HEK293 (cell line): ENCODE results near the gene MRPS18A.
A peak's percentile ranks its signal among the peaks of the same experiment; 100 is the strongest.

Experiments used
- CTCF ChIA-PET: fragments of 350-600 bp; formaldehyde crosslinking; extraction: SDS; loops from one replicate; lab custom pipeline; 2021; ENCODE audit warnings: antibody characterized with exemption; lab: Yijun Ruan, JAX
- POLR2A ChIA-PET: fragments of 300-600 bp; formaldehyde crosslinking; extraction: SDS; loops from one replicate; lab custom pipeline; 2020; ENCODE audit warnings: antibody characterized with exemption, inconsistent platforms; lab: Yijun Ruan, JAX
- H3K27ac ChIP-seq: fragments of 200-500 bp; sonication (Bioruptor generic); 2 replicates; pipeline ENCODE4 v1.5.1; 2014; ENCODE audit warnings: low read depth, low read length, control low read depth, inconsistent platforms; ENCODE audit errors: extremely low read depth
- H3K36me3 ChIP-seq, 2 experiments: fragments of 200-500 bp in 1 of 2; sonication (Bioruptor generic) in 1 of 2; 1 replicate in 1 of 2; 2 replicates in 1 of 2; pipeline ENCODE4 v1.5.1; 2014 to 2017; ENCODE audit warnings: inconsistent platforms in 2 of 2, low read length in 2 of 2; ENCODE audit not compliant: control insufficient read depth in 2 of 2, insufficient read depth in 1 of 2
- H3K4me1 ChIP-seq: fragments of 200-500 bp; sonication (Bioruptor generic); 2 replicates; pipeline ENCODE4 v1.5.1; 2014; ENCODE audit warnings: mild to moderate bottlenecking, low read length, inconsistent platforms; ENCODE audit not compliant: control insufficient read depth, insufficient read depth
- H3K4me3 ChIP-seq: 2 replicates; pipeline ENCODE4 v1.5.1; 2011; ENCODE audit warnings: low read depth, mild to moderate bottlenecking, control low read depth, low read length, moderate library complexity
- H3K9me3 ChIP-seq: fragments of 200-500 bp; sonication (Bioruptor generic); 2 replicates; pipeline ENCODE4 v1.5.1; 2014; ENCODE audit warnings: low read depth, low read length, inconsistent platforms; ENCODE audit not compliant: control insufficient read depth, insufficient read depth
- EGR2 ChIP-seq: fragments of 450-650 bp; formaldehyde crosslinking; IDR thresholded peaks from 2 replicates; pipeline ENCODE4 v1.5.1; 2016; ENCODE audit warnings: low read depth, missing biosample characterization, missing genetic modification characterization
- GLI2 ChIP-seq: fragments of 450-650 bp; formaldehyde crosslinking; IDR thresholded peaks from 2 replicates; pipeline ENCODE4; 2017; ENCODE audit warnings: missing biosample characterization, missing genetic modification characterization, low read depth, borderline replicate concordance
- GLIS2 ChIP-seq: fragments of 450-650 bp; formaldehyde crosslinking; IDR thresholded peaks from 2 replicates; pipeline ENCODE4 v1.5.1; 2016; ENCODE audit warnings: missing biosample characterization, missing genetic modification characterization
- KLF1 ChIP-seq: fragments of 450-650 bp; formaldehyde crosslinking; IDR thresholded peaks from 2 replicates; pipeline ENCODE4 v1.5.1; 2016; ENCODE audit warnings: missing biosample characterization, missing genetic modification characterization
- KLF8 ChIP-seq: fragments of 450-650 bp; formaldehyde crosslinking; IDR thresholded peaks from 2 replicates; pipeline ENCODE4 v1.5.1; 2016; ENCODE audit warnings: missing biosample characterization, missing genetic modification characterization
- KLF9 ChIP-seq: fragments of 450-650 bp; formaldehyde crosslinking; IDR thresholded peaks from 2 replicates; pipeline ENCODE4 v1.5.1; 2016; ENCODE audit warnings: missing biosample characterization, missing genetic modification characterization, low read depth
- MYNN ChIP-seq: fragments of 450-650 bp; formaldehyde crosslinking; IDR thresholded peaks from 2 replicates; pipeline ENCODE4 v1.5.1; 2016; ENCODE audit warnings: missing biosample characterization, missing genetic modification characterization, borderline replicate concordance
- PATZ1 ChIP-seq: fragments of 450-650 bp; formaldehyde crosslinking; IDR thresholded peaks from 2 replicates; pipeline ENCODE4 v1.5.1; 2016; ENCODE audit warnings: missing biosample characterization, missing genetic modification characterization
- PRDM1 ChIP-seq: fragments of 450-650 bp; formaldehyde crosslinking; IDR thresholded peaks from 2 replicates; pipeline ENCODE4; 2016; ENCODE audit warnings: missing biosample characterization, missing genetic modification characterization
- SP2 ChIP-seq: fragments of 450-650 bp; formaldehyde crosslinking; IDR thresholded peaks from 2 replicates; pipeline ENCODE4 v1.5.1; 2016; ENCODE audit warnings: missing biosample characterization, missing genetic modification characterization
- SP3 ChIP-seq: fragments of 450-650 bp; formaldehyde crosslinking; IDR thresholded peaks from 2 replicates; pipeline ENCODE4 v1.5.1; 2016; ENCODE audit warnings: missing biosample characterization, missing genetic modification characterization
- WT1 ChIP-seq: fragments of 450-650 bp; formaldehyde crosslinking; IDR thresholded peaks from 2 replicates; pipeline ENCODE4 v1.5.1; 2016; ENCODE audit warnings: missing biosample characterization, missing genetic modification characterization
- ZBTB17 ChIP-seq: fragments of 450-650 bp; formaldehyde crosslinking; IDR thresholded peaks from 2 replicates; pipeline ENCODE4 v1.5.1; 2016; ENCODE audit warnings: missing biosample characterization, missing genetic modification characterization
- ZBTB6 ChIP-seq: fragments of 450-650 bp; formaldehyde crosslinking; IDR thresholded peaks from 2 replicates; pipeline ENCODE4 v1.5.1; 2017; ENCODE audit warnings: missing biosample characterization, missing genetic modification characterization
- ZFHX2 ChIP-seq: fragments of 450-650 bp; formaldehyde crosslinking; conservative IDR thresholded peaks from 2 replicates; pipeline ENCODE4 v1.5.1; 2016; ENCODE audit warnings: missing biosample characterization, missing genetic modification characterization
- ZIC2 ChIP-seq: fragments of 450-650 bp; formaldehyde crosslinking; IDR thresholded peaks from 2 replicates; pipeline ENCODE4 v1.5.1; 2016; ENCODE audit warnings: missing biosample characterization, missing genetic modification characterization
- ZNF169 ChIP-seq: fragments of 450-650 bp; formaldehyde crosslinking; IDR thresholded peaks from 2 replicates; pipeline ENCODE4 v1.5.1; 2016; ENCODE audit warnings: missing biosample characterization, missing genetic modification characterization
- ZNF292 ChIP-seq: fragments of 450-650 bp; formaldehyde crosslinking; IDR thresholded peaks from 2 replicates; pipeline ENCODE4 v1.5.1; 2016; ENCODE audit warnings: low read depth, missing biosample characterization, missing genetic modification characterization, borderline replicate concordance
- ZNF335 ChIP-seq: fragments of 450-650 bp; formaldehyde crosslinking; conservative IDR thresholded peaks from 2 replicates; pipeline ENCODE4 v1.5.1; 2016; ENCODE audit warnings: missing biosample characterization, missing genetic modification characterization
- ZNF48 ChIP-seq: fragments of 450-650 bp; formaldehyde crosslinking; IDR thresholded peaks from 2 replicates; pipeline ENCODE4 v1.5.1; 2016; ENCODE audit warnings: missing biosample characterization, missing genetic modification characterization
- ZNF529 ChIP-seq: fragments of 450-650 bp; formaldehyde crosslinking; IDR thresholded peaks from 2 replicates; pipeline ENCODE4 v1.5.1; 2017; ENCODE audit warnings: missing genetic modification characterization, missing biosample characterization; ENCODE audit not compliant: insufficient replicate concordance
- ZNF549 ChIP-seq: fragments of 450-650 bp; IDR thresholded peaks from 2 replicates; pipeline ENCODE4 v1.5.1; 2018; ENCODE audit warnings: missing biosample characterization, missing genetic modification characterization, mild to moderate bottlenecking, inconsistent platforms, moderate library complexity
- ZNF560 ChIP-seq: fragments of 450-650 bp; formaldehyde crosslinking; IDR thresholded peaks from 2 replicates; pipeline ENCODE4 v1.5.1; 2017; ENCODE audit warnings: missing biosample characterization, missing genetic modification characterization, borderline replicate concordance
- ZNF777 ChIP-seq: fragments of 450-650 bp; formaldehyde crosslinking; IDR thresholded peaks from 2 replicates; pipeline ENCODE4 v1.5.1; 2017; ENCODE audit warnings: missing biosample characterization, missing genetic modification characterization, borderline replicate concordance
- ZNF837 ChIP-seq: fragments of 450-650 bp; formaldehyde crosslinking; IDR thresholded peaks from 2 replicates; pipeline ENCODE4 v1.5.1; 2016; ENCODE audit warnings: missing biosample characterization, missing genetic modification characterization

The MRPS18A gene

GRCh38 chr6:43644940-43645612 is 42.5 kb downstream of the MRPS18A start, which contains the start of gene RSPH9:
Gene RSPH9, plus strand, starts transcription at chr6:43645036. Its CDS starts 63 bp downstream, at chr6:43645099.
- TF ChIP-seq GLIS2 (tag by site-specific recombination), result 0 out of 2 replicates have a peak, but pooled peaks have one; percentile 26
- TF ChIP-seq EGR2 (tag by site-specific recombination), result peak; percentile 47
- TF ChIP-seq MYNN (tag by site-specific recombination), result peak; percentile 87
- peak; percentile 93 for TF ChIP-seq KLF1 (tag by site-specific recombination)
- TF ChIP-seq PATZ1 (tag by site-specific recombination), result peak; percentile 57
- TF ChIP-seq KLF8 (tag by site-specific recombination), result peak; percentile 74
- no peak for TF ChIP-seq PRDM1
- TF ChIP-seq ZFHX2 (tag by site-specific recombination), result peak; percentile 72
- TF ChIP-seq ZNF292 (tag by site-specific recombination), result no peak
- 0 out of 2 replicates have a peak, but pooled peaks have one; percentile 12 for TF ChIP-seq ZIC2 (tag by site-specific recombination)
- no peak for TF ChIP-seq ZNF529 (tag by site-specific recombination)
- no peak for TF ChIP-seq ZNF169
- TF ChIP-seq ZNF777 (tag by site-specific recombination), result 0 out of 2 replicates have a peak, but pooled peaks have one; percentile 63
- no peak for TF ChIP-seq ZNF549 (tag by site-specific recombination)
- TF ChIP-seq SP3 (tag by site-specific recombination), result peak; percentile 49; the same call in 1 of the 2 replicates
- no peak for TF ChIP-seq ZBTB6 (tag by site-specific recombination)
- TF ChIP-seq GLI2 (tag by site-specific recombination), result no peak
- TF ChIP-seq SP2, result peak; percentile 69
- peak; percentile 63 for TF ChIP-seq KLF9
- TF ChIP-seq ZBTB17 (tag by site-specific recombination), result 0 out of 2 replicates have a peak, but pooled peaks have one; percentile 41
- TF ChIP-seq ZNF837 (tag by site-specific recombination), result no peak
- no peak for TF ChIP-seq ZNF48
- no peak for TF ChIP-seq WT1 (tag by site-specific recombination)
- peak; percentile 33; the same call in 1 of the 2 replicates for TF ChIP-seq ZNF560 (tag by site-specific recombination)
- TF ChIP-seq ZNF335 (tag by site-specific recombination), result peak; percentile 31
- Histone ChIP-seq H3K9me3 (no peaks in the 10 kb centered on the region), H3K4me3 (peak within 1 kb of the TSS; percentile 37), H3K4me1 (peaks cover 7% of the 10 kb centered on the region), H3K36me3 (peaks cover 17 to 22% of the 10 kb centered on the region in 2 experiments), H3K27ac (peak within 1 kb of the TSS; percentile 46; the same call in 1 of the 2 replicates)
- ChIA-PET CTCF (interaction anchor here (0.5 to 3.2 kb wide), 9 partner anchors 9 to 517 kb away, joined by 3 to 14 read pairs (median 4); partner anchors contain the start of gene MAD2L1BP), POLR2A (interaction anchor here (0.5 to 5.3 kb wide), 8 partner anchors 9 to 602 kb away, joined by 3 to 40 read pairs (median 4); partner anchors contain the start of genes GTPBP2, HSP90AB1, MAD2L1BP and VEGFA)
